PC-3 (cell line): ENCODE results near the gene PPP2R5B. TPM values are rescaled to one million over a fixed set of nuclear protein-coding genes. Genes with fewer than 3 reads are reported as not detected.

Source experiments
- ATAC-seq: fragments of 200-7000 bp; cut with Tn5 transposase; 2 replicates; pipeline ENCODE4 v1.9.1; 2020; ENCODE audit warnings: mild to moderate bottlenecking, moderate library complexity
- BruUV-seq: library from RNA; stranded (reverse); fragments of 400-500 nt; replicated peaks from 2 replicates; lab custom pipeline; 2021; lab: Mats Ljungman, UMichigan
- CTCF ChIA-PET: fragments of 300-600 bp; sonication (Branson Sonifier 250); formaldehyde crosslinking; loops from one replicate; lab custom pipeline; 2022; ENCODE audit warnings: antibody characterized with exemption; lab: Charles Lee
- POLR2A ChIA-PET: fragments of 300-600 bp; sonication (Branson Sonifier 250); formaldehyde crosslinking; loops from one replicate; lab custom pipeline; 2022; ENCODE audit warnings: antibody characterized with exemption; ENCODE audit not compliant: unreplicated experiment; lab: Charles Lee
- DNase-seq: peaks from one replicate; pipeline ENCODE4 v3.0.0-alpha.2; 2015
- H2AFZ ChIP-seq: fragments of 300-600 bp; sonication (generic); 2 replicates; pipeline ENCODE4 v1.6.0; 2016; ENCODE audit warnings: antibody characterized with exemption, low read length
- H3F3A ChIP-seq: fragments of 300-600 bp; sonication (generic); one replicate; pipeline ENCODE4 v1.6.0; 2017; ENCODE audit warnings: antibody characterized with exemption, low read length, control low read depth, mild to moderate bottlenecking; ENCODE audit not compliant: unreplicated experiment
- H3K27ac ChIP-seq: fragments of 300-600 bp; sonication (generic); 2 replicates; pipeline ENCODE4 v1.5.1; 2016; ENCODE audit warnings: mild to moderate bottlenecking, low read length
- H3K27me3 ChIP-seq: fragments of 300-600 bp; sonication (generic); 2 replicates; pipeline ENCODE4 v1.6.1; 2016; ENCODE audit warnings: low read length, mixed read lengths
- H3K36me3 ChIP-seq: fragments of 300-600 bp; sonication (generic); 2 replicates; pipeline ENCODE4 v1.6.1; 2016; ENCODE audit warnings: low read depth, mixed run types, low read length, mixed read lengths
- H3K4me1 ChIP-seq: fragments of 300-600 bp; sonication (generic); 2 replicates; pipeline ENCODE4 v1.5.1; 2016; ENCODE audit warnings: low read length; ENCODE audit not compliant: insufficient read depth
- H3K4me2 ChIP-seq: fragments of 300-600 bp; sonication (generic); 2 replicates; pipeline ENCODE4 v1.6.0; 2016; ENCODE audit warnings: low read length
- H3K4me3 ChIP-seq: fragments of 300-600 bp; sonication (generic); 2 replicates; pipeline ENCODE4 v1.5.1; 2016; ENCODE audit warnings: mild to moderate bottlenecking, low read length, mixed read lengths
- H3K79me2 ChIP-seq: fragments of 300-600 bp; sonication (generic); 2 replicates; pipeline ENCODE4 v1.6.1; 2017; ENCODE audit warnings: low read length, mixed read lengths
- H3K9ac ChIP-seq: fragments of 300-600 bp; sonication (generic); 2 replicates; pipeline ENCODE4 v1.6.0; 2016; ENCODE audit warnings: mild to moderate bottlenecking, low read length
- H3K9me2 ChIP-seq: fragments of 300-600 bp; sonication (generic); replicated peaks from 2 replicates; pipeline ENCODE4 v1.6.1; 2016; ENCODE audit warnings: mixed run types, low read length, mixed read lengths
- H3K9me3 ChIP-seq: fragments of 300-600 bp; sonication (generic); 2 replicates; pipeline ENCODE4 v1.6.1; 2016; ENCODE audit warnings: low read length, mixed read lengths
- H4K20me1 ChIP-seq: fragments of 300-600 bp; sonication (generic); 2 replicates; pipeline ENCODE4 v1.6.1; 2016; ENCODE audit warnings: low read length, mixed read lengths
- CTCF ChIP-seq: fragments of 300-600 bp; sonication (generic); conservative IDR thresholded peaks from 2 replicates; pipeline ENCODE4 v1.5.1; 2017; ENCODE audit warnings: antibody characterized with exemption, low read depth, mild to moderate bottlenecking, low read length
- EZH2 ChIP-seq: fragments of 300-600 bp; sonication (generic); IDR thresholded peaks from one replicate; pipeline ENCODE4 v1.6.1; 2017; ENCODE audit warnings: antibody characterized with exemption, mild to moderate bottlenecking, low read length; ENCODE audit not compliant: unreplicated experiment
- EZH2phosphoT487 ChIP-seq: fragments of 300-600 bp; sonication (generic); IDR thresholded peaks from 2 replicates; pipeline ENCODE4 v1.6.1; 2018; ENCODE audit warnings: mild to moderate bottlenecking, antibody characterized with exemption, low read length, borderline replicate concordance
- intact Hi-C: fragments of 100-400 bp; cut with micrococcal nuclease; formaldehyde crosslinking; loops from 2 replicates; pipeline ENCODE4 v1.9.0; 2023
- total RNA-seq: library from RNA; depleted of rRNA; stranded (reverse); fragments of >200 nt; gene quantifications from 2 replicates; pipeline ENCODE4 v1.2.3, GENCODE V29; 2014

PPP2R5B gene
- total RNA-seq, 1 experiment from 2014 or later = 24.9 TPM

GRCh38 chr11:64947208-64947814, 22.8 kb downstream of the PPP2R5B start:
- Histone ChIP-seq H3K9ac (no peak overlapping the region), H3K27me3 (no peaks in the 10 kb centered on the region), H3K9me2 (no peaks in the 10 kb centered on the region), H3K9me3 (no peaks in the 10 kb centered on the region), H3K27ac (no peak overlapping the region), H2AFZ (no peak overlapping the region), H3K4me2 (no peak overlapping the region), H3K4me3 (no peak overlapping the region), H3K36me3 (no peaks in the 10 kb centered on the region), H4K20me1 (no peaks in the 10 kb centered on the region), H3K79me2 (no peaks in the 10 kb centered on the region), H3K4me1 (no peaks in the 10 kb centered on the region), H3F3A (no peaks in the 10 kb centered on the region)
- no peak for TF ChIP-seq EZH2
- TF ChIP-seq CTCF = no peak
- TF ChIP-seq EZH2phosphoT487 = no peak
- intact Hi-C loops = no loop called here
- CTCF ChIA-PET = interaction anchor here (0.8 kb wide), 1 partner anchor 15 kb away, joined by 5 read pairs; no protein-coding TSS in a partner anchor
- DNase-seq (no peak), ATAC-seq (peak; percentile 49)
- POLR2A ChIA-PET = no interaction called here
- no TSS peak for BruUV-seq

GRCh38 chr11:64951529-64951928, 27.0 kb downstream of the PPP2R5B start:
- Histone ChIP-seq H4K20me1 (no peaks in the 10 kb centered on the region), H2AFZ (no peak overlapping the region), H3K36me3 (no peaks in the 10 kb centered on the region), H3F3A (no peaks in the 10 kb centered on the region), H3K9me3 (no peaks in the 10 kb centered on the region), H3K4me2 (no peak overlapping the region), H3K9ac (no peak overlapping the region), H3K79me2 (no peaks in the 10 kb centered on the region), H3K27me3 (peaks cover 14% of the 10 kb centered on the region), H3K27ac (no peak overlapping the region), H3K4me3 (no peak overlapping the region), H3K9me2 (no peaks in the 10 kb centered on the region), H3K4me1 (no peaks in the 10 kb centered on the region)
- intact Hi-C loops = no loop called here
- no peak for DNase-seq
- POLR2A ChIA-PET = no interaction called here
- no peak for ATAC-seq
- BruUV-seq = no TSS peak
- CTCF ChIA-PET = no interaction called here
- TF ChIP-seq CTCF (no peak), EZH2 (no peak), EZH2phosphoT487 (no peak)

GRCh38 chr11:64954201-64954600, 29.7 kb downstream of the PPP2R5B start:
- DNase-seq = no peak
- no peak for ATAC-seq
- H3K27me3 ChIP-seq = peaks cover 14% of the 10 kb centered on the region
- no peak overlapping the region for H3K9ac ChIP-seq
- POLR2A ChIA-PET = interaction anchor here (0.7 kb wide), 1 partner anchor 1812 kb away, joined by 4 read pairs; no protein-coding TSS in a partner anchor
- no peaks in the 10 kb centered on the region for H4K20me1 ChIP-seq
- H3F3A ChIP-seq = no peaks in the 10 kb centered on the region
- no peak overlapping the region for H3K27ac ChIP-seq
- no TSS peak for BruUV-seq
- H3K9me3 ChIP-seq = no peaks in the 10 kb centered on the region
- no peaks in the 10 kb centered on the region for H3K36me3 ChIP-seq
- intact Hi-C loops = no loop called here
- no peak overlapping the region for H2AFZ ChIP-seq
- CTCF ChIA-PET = no interaction called here
- no peak overlapping the region for H3K4me3 ChIP-seq
- 0 out of 2 replicates have a peak, but pooled peaks cover under 1% of the 10 kb centered on the region for H3K4me1 ChIP-seq
- TF ChIP-seq EZH2 = no peak
- TF ChIP-seq EZH2phosphoT487 = no peak
- TF ChIP-seq CTCF = no peak
- no peaks in the 10 kb centered on the region for H3K9me2 ChIP-seq
- no peak overlapping the region for H3K4me2 ChIP-seq
- H3K79me2 ChIP-seq = no peaks in the 10 kb centered on the region
